ENCODE measurements around the gene GCLM. TPM values are rescaled to one million over a fixed set of nuclear protein-coding genes. Genes with fewer than 3 reads are reported as not detected.
"Not testable (repeated sequence)": the region's sequence is repeated elsewhere in the genome, so short reads cannot be mapped to it uniquely, and the experiment has no call there.

GCLM gene
- total RNA-seq = 10 to 100 TPM; 19.6 to 21.2 TPM

GRCh38 chr1:93909146-93910050 lies at the start of gene GCLM:
TSS of gene GCLM (minus strand) at chr1:93909430. CDS start at chr1:93909163, 267 bp downstream.
- ChIA-PET CTCF (interaction anchor here (1.0 to 2.0 kb wide), 6 partner anchors 30 to 606 kb away, joined by 3 to 8 read pairs (median 4); partner anchors contain the start of genes DNTTIP2 and DR1), POLR2A (interaction anchor here (1.0 to 1.9 kb wide), 3 partner anchors 30 to 1209 kb away, joined by 5 to 11 read pairs (median 8); partner anchors contain the start of gene DNTTIP2)

GRCh38 chr1:93958726-93959100 lies 49.5 kb upstream of the GCLM start:
- ChIA-PET POLR2A (no interaction called here), CTCF (interaction anchor here (0.6 kb wide), 1 partner anchor 252 kb away, joined by 3 read pairs; no protein-coding TSS in a partner anchor)

GRCh38 chr1:93958032-93958725 lies 48.9 kb upstream of the GCLM start:
- ChIA-PET POLR2A (no interaction called here), CTCF (no interaction called here)

- ChIA-PET CTCF (no interaction called here), POLR2A (no interaction called here)
These were observed 46.5 kb upstream of the GCLM start for GRCh38 chr1:93955765-93956164.

- POLR2A ChIA-PET, CTCF ChIA-PET: not testable (repeated sequence)
These were observed 37.9 kb upstream of the GCLM start for GRCh38 chr1:93947002-93947686.

- POLR2A ChIA-PET = no interaction called here
- CTCF ChIA-PET = no interaction called here
These were observed 29.4 kb upstream of the GCLM start for GRCh38 chr1:93938461-93939145.

- ChIA-PET POLR2A (no interaction called here), CTCF (no interaction called here)
These were observed 28.8 kb upstream of the GCLM start for GRCh38 chr1:93937997-93938396.

GRCh38 chr1:93925206-93925605 lies 16.0 kb upstream of the GCLM start:
- POLR2A ChIA-PET = no interaction called here
- CTCF ChIA-PET = no interaction called here

- ChIA-PET CTCF (no interaction called here), POLR2A (no interaction called here)
These were observed 10.6 kb upstream of the GCLM start for GRCh38 chr1:93919780-93920179.

- ChIA-PET POLR2A (no interaction called here), CTCF (no interaction called here)
These were observed 8.1 kb upstream of the GCLM start for GRCh38 chr1:93917302-93917701.

GRCh38 chr1:93910880-93911279 lies 1.6 kb upstream of the GCLM start:
- CTCF ChIA-PET, POLR2A ChIA-PET: not testable (repeated sequence)

- ChIA-PET CTCF (interaction anchor here (1.0 to 1.1 kb wide), 5 partner anchors 65 to 607 kb away, joined by 3 to 5 read pairs (median 4); partner anchors contain the start of gene DR1), POLR2A (interaction anchor here (1.8 to 1.9 kb wide), 2 partner anchors 31 to 64 kb away, joined by 8 to 11 read pairs; partner anchors contain the start of gene DNTTIP2)
These were observed 1.1 kb upstream of the GCLM start for GRCh38 chr1:93910305-93910704.

- POLR2A ChIA-PET = interaction anchor here (1.0 to 1.9 kb wide), 4 partner anchors 29 to 1210 kb away, joined by 3 to 11 read pairs (median 6); partner anchors contain the start of gene DNTTIP2
- CTCF ChIA-PET = interaction anchor here (1.0 to 2.0 kb wide), 2 partner anchors 29 to 63 kb away, joined by 3 to 8 read pairs; partner anchors contain the start of gene DNTTIP2
These were observed 660 bp downstream of the GCLM start for GRCh38 chr1:93908394-93909145.

- POLR2A ChIA-PET = interaction anchor here (1.2 kb wide), 1 partner anchor 28 kb away, joined by 3 read pairs; no protein-coding TSS in a partner anchor
These were observed 1.5 kb downstream of the GCLM start for GRCh38 chr1:93907718-93908117.

GRCh38 chr1:93906480-93906879 lies 2.8 kb downstream of the GCLM start:
- ChIA-PET POLR2A (no interaction called here), CTCF (no interaction called here)

More at GRCh38 chr1:93907718-93908117, 1.5 kb downstream of the GCLM start:
- CTCF ChIA-PET = interaction anchor here (1.0 to 2.0 kb wide), 2 partner anchors 28 to 62 kb away, joined by 3 to 8 read pairs; partner anchors contain the start of gene DNTTIP2

GRCh38 chr1:93905734-93906133 lies 3.5 kb downstream of the GCLM start:
- POLR2A ChIA-PET = no interaction called here
- CTCF ChIA-PET = no interaction called here

GRCh38 chr1:93905051-93905450 lies 4.2 kb downstream of the GCLM start:
- POLR2A ChIA-PET = no interaction called here
- CTCF ChIA-PET = no interaction called here

GRCh38 chr1:93904228-93904627 lies 5.0 kb downstream of the GCLM start:
- ChIA-PET CTCF (no interaction called here), POLR2A (no interaction called here)
